ENCODE results near the gene TMEM14C.

The TMEM14C gene

GRCh38 chr6:10771371-10771894 is 48.6 kb downstream of the TMEM14C start:
- DNase-seq, result no peak

DNA sequence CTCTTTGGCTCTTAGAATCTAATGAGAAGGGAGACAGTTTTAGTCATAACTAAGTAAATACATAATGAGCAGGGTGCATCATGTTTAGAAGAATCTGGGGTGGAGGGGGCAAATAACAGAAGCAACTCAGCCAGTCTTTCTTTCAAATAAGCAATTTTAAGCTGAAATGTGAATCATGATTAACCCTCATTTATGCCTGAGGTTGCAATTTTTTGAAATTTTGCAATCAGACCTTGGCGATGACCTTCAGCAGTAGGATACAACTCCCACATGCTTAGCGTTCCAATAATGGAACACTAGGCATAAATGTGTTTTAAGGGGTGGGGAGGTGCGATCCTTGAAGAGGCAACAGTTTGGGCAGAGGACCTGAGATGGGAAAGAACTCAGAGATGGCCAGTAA is 55.4 kb downstream of the TMEM14C start:
- DNase-seq, result no peak

- no peak for DNase-seq
Observed at GRCh38 chr6:10779076-10779475, 56.2 kb downstream of the TMEM14C start.

All from activated CD4-positive, alpha-beta T cell treated with anti-CD3 and anti-CD28 coated beads, Interleukin-2, amount 50 U/mL, for 48 hours (primary cell).